Subcutaneous adipose tissue (tissue), 4 donors: ENCODE data around the gene RNF150. TPM values are rescaled to one million over a fixed set of nuclear protein-coding genes. Genes with fewer than 3 reads are reported as not detected.

Source experiments
- CTCF ChIP-seq: fragments of 450-650 bp; IDR thresholded peaks from one replicate; pipeline ENCODE4 v1.5.1; 2016; ENCODE audit warnings: low read depth, mild to moderate bottlenecking, control low read depth, antibody characterized with exemption, moderate library complexity
- total RNA-seq, 4 donors: library from RNA; depleted of rRNA; stranded (reverse); fragments of >200 nt; gene quantifications; one replicate each; pipeline ENCODE4 v1.1.0, GENCODE V29; 2016

The RNF150 gene
- total RNA-seq, 4 donors from 2014 or later: 8.6 to 44.8 (median 22.6) TPM

GRCh38 chr4:141056473-141056872 lies 76.8 kb downstream of the RNF150 start:
- no peak for TF ChIP-seq CTCF

GRCh38 chr4:141054446-141054845 lies 78.8 kb downstream of the RNF150 start:
- no peak for TF ChIP-seq CTCF

GRCh38 chr4:141047228-141047884 lies 85.9 kb downstream of the RNF150 start:
- TF ChIP-seq CTCF: no peak

GRCh38 chr4:141046255-141046654 lies 87.0 kb downstream of the RNF150 start:
- TF ChIP-seq CTCF: no peak

GRCh38 chr4:141045848-141046247 lies 87.4 kb downstream of the RNF150 start:
- no peak for TF ChIP-seq CTCF

- TF ChIP-seq CTCF: no peak
Observed at GRCh38 chr4:141041021-141041476, 92.2 kb downstream of the RNF150 start.

- no peak for TF ChIP-seq CTCF
Observed at GRCh38 chr4:141039156-141039555, 94.1 kb downstream of the RNF150 start.
